ENCODE results near the gene ZNF445.

ZNF445 gene

GRCh38 chr3:44420676-44421075 is 56.8 kb downstream of the ZNF445 start:
- no peak for TF ChIP-seq RAD21 (IDR thresholded peaks at IDR 0.05; ENCODE audit: low read depth)
- TF ChIP-seq, protein P1, sequence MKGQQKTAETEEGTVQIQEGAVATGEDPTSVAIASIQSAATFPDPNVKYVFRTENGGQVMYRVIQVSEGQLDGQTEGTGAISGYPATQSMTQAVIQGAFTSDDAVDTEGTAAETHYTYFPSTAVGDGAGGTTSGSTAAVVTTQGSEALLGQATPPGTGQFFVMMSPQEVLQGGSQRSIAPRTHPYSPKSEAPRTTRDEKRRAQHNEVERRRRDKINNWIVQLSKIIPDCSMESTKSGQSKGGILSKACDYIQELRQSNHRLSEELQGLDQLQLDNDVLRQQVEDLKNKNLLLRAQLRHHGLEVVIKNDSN (IDR thresholded peaks at IDR 0.05): no peak

DNA sequence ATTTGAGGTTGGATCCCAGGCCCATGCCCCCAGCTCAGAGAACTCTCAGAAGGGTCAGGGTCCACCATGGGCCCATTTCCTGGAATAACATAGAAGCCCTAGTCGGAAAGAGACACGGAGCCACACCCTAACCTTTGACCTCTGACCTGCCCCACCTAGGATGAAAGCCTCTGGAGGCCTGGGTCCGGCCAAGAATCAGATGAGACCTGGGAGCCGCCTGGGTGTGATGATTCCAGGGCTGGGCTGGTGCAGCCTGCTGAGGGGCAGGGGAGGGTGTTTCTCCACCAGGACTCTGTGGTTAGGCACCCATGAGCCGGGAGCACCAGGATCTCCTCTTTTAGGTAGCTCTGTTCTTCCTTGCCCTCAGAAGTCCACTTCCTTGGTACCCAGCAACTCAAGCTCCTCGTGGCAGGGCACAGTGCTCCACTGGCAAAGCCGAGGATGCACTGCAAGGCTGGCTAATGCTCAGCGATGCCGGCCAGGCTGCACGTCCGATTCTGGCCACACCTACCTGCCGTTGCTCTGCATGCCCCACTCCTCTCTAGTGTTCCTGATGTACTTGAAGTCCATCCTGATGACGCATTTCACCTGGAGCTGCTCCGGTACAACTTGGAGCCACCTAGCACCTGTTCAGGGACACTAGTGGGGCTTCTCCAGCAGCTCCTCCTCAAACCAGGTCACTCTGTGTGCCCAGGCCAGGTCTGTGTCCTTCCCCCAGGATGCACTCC is 57.4 kb downstream of the ZNF445 start:
- TF ChIP-seq YY1 (IDR thresholded peaks at IDR 0.05; ENCODE audit: low read depth) (no peak), TAF1 (IDR thresholded peaks at IDR 0.05; ENCODE audit: low read depth) (no peak), NFIC (IDR thresholded peaks at IDR 0.05) (no peak), CEBPB (IDR thresholded peaks at IDR 0.05) (no peak), ZBTB7A (IDR thresholded peaks at IDR 0.05; ENCODE audit: low read depth) (no peak), RAD21 (IDR thresholded peaks at IDR 0.05; ENCODE audit: low read depth) (no peak), TCF12 (IDR thresholded peaks at IDR 0.05; ENCODE audit: low read depth) (no peak)
- TF ChIP-seq, protein P1 (IDR thresholded peaks at IDR 0.05): no peak
- TF ChIP-seq, protein P2, sequence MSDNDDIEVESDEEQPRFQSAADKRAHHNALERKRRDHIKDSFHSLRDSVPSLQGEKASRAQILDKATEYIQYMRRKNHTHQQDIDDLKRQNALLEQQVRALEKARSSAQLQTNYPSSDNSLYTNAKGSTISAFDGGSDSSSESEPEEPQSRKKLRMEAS (IDR thresholded peaks at IDR 0.05): no peak

DNA sequence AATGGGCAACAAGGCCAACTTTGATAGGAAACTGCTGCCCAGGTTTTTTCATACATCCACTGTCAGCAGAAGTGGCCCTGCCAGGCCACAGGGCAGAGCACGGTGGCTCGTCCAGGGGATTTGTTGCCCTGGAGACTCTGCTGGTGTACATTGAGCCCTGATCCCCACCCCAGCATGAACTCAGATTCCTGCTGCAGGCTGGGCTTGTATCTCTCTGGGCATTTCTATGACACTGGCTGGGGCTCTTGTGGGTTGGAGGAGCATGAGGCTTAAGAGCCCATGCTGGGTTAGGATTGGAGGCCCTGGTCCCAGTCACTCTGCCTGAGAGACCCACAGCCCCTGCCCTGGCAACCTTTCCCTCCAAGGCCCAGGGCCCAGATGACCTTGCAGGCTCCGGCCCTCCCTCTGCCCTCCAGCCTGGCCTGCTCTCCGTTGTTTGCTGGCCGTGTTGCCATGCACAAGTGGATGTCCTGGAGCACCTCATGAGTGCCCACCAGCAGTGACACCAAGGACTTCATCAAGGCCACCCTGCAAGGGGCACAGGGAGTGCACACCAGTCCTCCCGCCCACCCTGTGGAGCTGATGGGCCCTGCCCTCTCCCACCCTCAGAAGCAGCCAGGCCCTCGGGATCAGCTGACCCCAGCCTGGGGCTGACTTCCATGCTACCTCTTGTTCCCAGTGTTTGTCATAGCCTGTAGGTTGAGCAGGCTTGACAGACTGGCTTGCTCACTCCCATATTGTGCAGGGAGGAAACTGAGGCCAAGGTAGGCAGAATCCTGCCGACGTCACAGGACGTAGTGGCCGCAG is 58.2 kb downstream of the ZNF445 start:
- TF ChIP-seq YY1 (IDR thresholded peaks at IDR 0.05; ENCODE audit: low read depth): no peak

DNA sequence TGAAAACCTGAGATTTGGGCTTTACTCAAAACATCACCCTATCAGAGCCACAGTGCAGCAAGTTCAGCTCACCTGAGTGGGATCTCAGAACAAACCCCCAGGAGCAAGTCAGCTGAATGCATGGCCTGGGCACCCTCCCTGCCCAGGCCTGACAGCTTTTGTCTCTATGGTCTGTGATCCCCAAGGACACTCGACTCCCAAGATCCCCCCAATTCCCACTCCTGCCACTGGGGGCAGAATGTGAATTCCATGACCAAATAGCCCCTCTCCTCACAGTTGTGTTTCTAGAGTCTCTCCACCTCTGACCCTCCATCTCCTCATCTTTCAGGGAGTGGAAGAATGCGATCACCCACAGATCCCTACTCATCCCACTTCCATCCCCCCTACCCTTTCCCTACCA is 58.9 kb downstream of the ZNF445 start:
- TF ChIP-seq EGR1 (IDR thresholded peaks at IDR 0.05) (no peak), TEAD4 (IDR thresholded peaks at IDR 0.05) (no peak), RAD21 (IDR thresholded peaks at IDR 0.05; ENCODE audit: low read depth) (no peak), FOXM1 (IDR thresholded peaks at IDR 0.05; ENCODE audit: borderline replicate concordance, low read depth) (no peak), EP300 (IDR thresholded peaks at IDR 0.05; ENCODE audit: borderline replicate concordance) (no peak), CREB1 (IDR thresholded peaks at IDR 0.05; ENCODE audit: low read depth) (no peak), NFIC (IDR thresholded peaks at IDR 0.05) (no peak), TCF12 (IDR thresholded peaks at IDR 0.05; ENCODE audit: low read depth) (no peak), ZBTB7A (IDR thresholded peaks at IDR 0.05; ENCODE audit: low read depth) (no peak)
- TF ChIP-seq, protein P2 (IDR thresholded peaks at IDR 0.05): no peak
- TF ChIP-seq, protein P1 (IDR thresholded peaks at IDR 0.05): no peak
- TF ChIP-seq, protein P3, sequence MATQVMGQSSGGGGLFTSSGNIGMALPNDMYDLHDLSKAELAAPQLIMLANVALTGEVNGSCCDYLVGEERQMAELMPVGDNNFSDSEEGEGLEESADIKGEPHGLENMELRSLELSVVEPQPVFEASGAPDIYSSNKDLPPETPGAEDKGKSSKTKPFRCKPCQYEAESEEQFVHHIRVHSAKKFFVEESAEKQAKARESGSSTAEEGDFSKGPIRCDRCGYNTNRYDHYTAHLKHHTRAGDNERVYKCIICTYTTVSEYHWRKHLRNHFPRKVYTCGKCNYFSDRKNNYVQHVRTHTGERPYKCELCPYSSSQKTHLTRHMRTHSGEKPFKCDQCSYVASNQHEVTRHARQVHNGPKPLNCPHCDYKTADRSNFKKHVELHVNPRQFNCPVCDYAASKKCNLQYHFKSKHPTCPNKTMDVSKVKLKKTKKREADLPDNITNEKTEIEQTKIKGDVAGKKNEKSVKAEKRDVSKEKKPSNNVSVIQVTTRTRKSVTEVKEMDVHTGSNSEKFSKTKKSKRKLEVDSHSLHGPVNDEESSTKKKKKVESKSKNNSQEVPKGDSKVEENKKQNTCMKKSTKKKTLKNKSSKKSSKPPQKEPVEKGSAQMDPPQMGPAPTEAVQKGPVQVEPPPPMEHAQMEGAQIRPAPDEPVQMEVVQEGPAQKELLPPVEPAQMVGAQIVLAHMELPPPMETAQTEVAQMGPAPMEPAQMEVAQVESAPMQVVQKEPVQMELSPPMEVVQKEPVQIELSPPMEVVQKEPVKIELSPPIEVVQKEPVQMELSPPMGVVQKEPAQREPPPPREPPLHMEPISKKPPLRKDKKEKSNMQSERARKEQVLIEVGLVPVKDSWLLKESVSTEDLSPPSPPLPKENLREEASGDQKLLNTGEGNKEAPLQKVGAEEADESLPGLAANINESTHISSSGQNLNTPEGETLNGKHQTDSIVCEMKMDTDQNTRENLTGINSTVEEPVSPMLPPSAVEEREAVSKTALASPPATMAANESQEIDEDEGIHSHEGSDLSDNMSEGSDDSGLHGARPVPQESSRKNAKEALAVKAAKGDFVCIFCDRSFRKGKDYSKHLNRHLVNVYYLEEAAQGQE (IDR thresholded peaks at IDR 0.05; ENCODE audit: low read depth): no peak

DNA sequence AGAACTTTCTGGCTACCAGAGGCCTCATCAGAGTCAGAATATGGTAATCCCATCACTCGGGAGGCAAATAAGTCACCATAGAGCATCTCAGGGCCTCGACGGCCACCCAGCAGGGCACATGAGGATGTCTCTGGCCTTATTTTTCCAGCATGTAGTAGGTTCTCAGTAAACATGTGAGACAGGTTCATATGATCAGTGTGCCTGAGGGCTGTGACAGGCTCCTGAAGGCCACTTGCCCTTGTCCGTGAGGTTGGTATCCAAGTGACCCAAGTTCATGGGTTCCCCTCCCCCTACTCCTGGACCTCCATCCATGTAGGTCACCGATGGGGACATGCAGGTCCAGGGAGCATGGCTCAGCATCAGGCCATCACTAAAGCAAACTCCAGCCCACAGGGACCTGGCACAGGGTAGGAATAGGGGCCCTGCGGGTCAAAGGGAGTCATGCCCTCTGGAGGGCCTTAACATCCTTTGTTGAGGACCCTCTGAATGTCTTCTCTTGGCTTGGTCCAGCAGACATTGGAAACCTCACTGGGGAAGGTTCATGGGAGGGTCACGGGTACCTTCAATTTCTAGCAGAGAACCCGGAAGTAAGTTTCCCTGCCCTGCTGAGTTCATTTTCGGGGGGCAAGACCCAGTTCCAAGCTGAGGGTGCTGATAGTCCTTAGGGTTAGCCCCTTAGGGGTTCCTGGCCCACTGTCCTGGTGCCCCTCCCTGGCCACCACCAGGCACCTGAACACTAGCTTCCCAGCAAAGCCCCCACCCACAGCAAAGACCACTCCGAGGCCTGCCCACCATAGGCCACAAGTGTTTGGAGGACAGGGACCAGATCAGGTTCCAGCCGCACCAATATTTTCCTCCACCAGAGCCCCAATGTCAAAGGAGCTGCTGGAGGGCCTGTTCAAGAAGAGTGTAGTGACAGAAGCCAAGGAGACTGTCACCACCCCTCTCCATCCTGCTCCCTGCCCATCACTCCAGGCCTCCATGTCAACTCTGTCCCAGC is 61.1 kb downstream of the ZNF445 start:
- TF ChIP-seq, protein P3 (IDR thresholded peaks at IDR 0.05; ENCODE audit: low read depth): no peak
- TF ChIP-seq CREB1 (IDR thresholded peaks at IDR 0.05; ENCODE audit: low read depth) (no peak), TEAD4 (IDR thresholded peaks at IDR 0.05) (no peak), CEBPB (IDR thresholded peaks at IDR 0.05) (no peak), TAF1 (IDR thresholded peaks at IDR 0.05; ENCODE audit: low read depth) (no peak), FOXM1 (IDR thresholded peaks at IDR 0.05; ENCODE audit: borderline replicate concordance, low read depth) (no peak), EGR1 (IDR thresholded peaks at IDR 0.05) (no peak), TCF12 (IDR thresholded peaks at IDR 0.05; ENCODE audit: low read depth) (no peak), EP300 (IDR thresholded peaks at IDR 0.05; ENCODE audit: borderline replicate concordance) (no peak), NFIC (IDR thresholded peaks at IDR 0.05) (no peak), YY1 (IDR thresholded peaks at IDR 0.05; ENCODE audit: low read depth) (no peak), RAD21 (IDR thresholded peaks at IDR 0.05; ENCODE audit: low read depth) (no peak), ZBTB7A (IDR thresholded peaks at IDR 0.05; ENCODE audit: low read depth) (no peak)
- TF ChIP-seq, protein P1 (IDR thresholded peaks at IDR 0.05): no peak
- TF ChIP-seq, protein P2 (IDR thresholded peaks at IDR 0.05): no peak
